GM18498 (cell line): ENCODE measurements around the gene SVIL.
A peak's percentile ranks its signal among the peaks of the same experiment; 100 is the strongest.
"Not testable (repeated sequence)": the region's sequence is repeated elsewhere in the genome, so short reads cannot be mapped to it uniquely, and the experiment has no call there.

ENCODE experiments used
- ATAC-seq: cut with Tn5 transposase; IDR thresholded peaks from one replicate; pipeline ENCODE4 v1.9.1; 2021; ENCODE audit warnings: mild to moderate bottlenecking, moderate library complexity; ENCODE audit not compliant: unreplicated experiment

The SVIL gene

GRCh38 chr10:29492774-29493173, 142.0 kb downstream of the SVIL start:
- ATAC-seq, result no peak

DNA sequence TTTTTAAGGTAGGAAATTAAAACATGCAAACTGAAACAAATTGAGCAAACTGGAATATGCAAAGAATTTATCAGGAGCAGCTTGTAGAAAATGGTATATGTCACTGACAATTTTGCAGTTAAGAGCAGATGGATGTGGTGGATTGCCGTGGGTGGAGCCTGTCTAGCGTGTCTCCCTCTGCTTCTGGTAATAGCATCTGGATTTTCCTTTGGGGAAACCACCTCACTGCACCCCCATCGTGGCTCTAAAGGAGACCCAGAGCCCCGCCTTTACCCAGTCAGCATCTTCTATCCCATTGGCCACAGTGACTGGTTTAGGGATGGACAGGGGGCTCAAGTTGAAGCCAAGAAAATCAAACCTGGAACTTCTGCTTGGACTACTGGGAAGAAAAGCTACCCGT, 142.9 kb downstream of the SVIL start:
- no peak for ATAC-seq

DNA sequence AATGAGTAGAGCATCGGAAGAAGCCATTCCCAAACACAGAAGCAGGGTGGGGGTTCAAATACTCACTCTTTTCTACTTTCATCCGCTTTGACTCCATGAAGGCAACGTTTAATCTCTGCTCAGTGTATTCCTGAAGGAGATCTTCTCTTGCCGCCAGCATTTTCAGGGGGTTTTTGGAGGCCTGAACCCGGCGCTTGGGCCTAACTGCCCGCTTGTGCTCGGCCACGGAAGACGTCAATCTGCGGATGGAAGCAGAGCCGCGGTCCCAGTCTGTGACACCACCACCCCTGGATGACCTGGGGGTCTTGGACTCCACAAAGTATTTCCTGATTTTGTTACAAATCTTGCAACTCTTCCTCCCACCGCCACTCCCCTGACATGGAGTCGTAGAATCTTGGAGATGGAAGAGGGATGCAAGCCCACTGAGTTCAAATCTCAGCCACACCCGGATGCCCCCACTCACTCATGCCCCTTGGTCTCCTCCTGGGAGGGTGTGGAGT, 143.9 kb downstream of the SVIL start:
- ATAC-seq, result not testable (repeated sequence)

GRCh38 chr10:29488471-29488870, 146.3 kb downstream of the SVIL start:
- ATAC-seq, result not testable (repeated sequence)

DNA sequence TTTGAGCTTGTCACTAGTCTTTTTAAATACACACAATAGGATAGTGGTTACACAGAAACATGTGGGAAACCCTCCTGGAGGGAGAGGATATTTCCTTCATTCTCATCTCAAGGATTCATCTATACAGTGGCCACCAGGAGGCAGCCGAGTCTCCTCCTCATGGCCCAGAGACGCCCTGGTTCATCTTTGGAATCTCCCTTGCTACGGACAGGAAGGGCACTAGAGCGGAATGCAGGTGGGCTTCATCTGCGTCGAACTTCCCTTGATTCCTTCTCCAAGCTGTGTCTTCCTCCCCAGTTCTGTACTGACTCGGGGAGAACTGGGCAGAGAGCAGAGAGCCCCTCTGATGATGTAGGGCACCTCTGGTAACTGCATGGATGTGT, 146.9 kb downstream of the SVIL start:
- ATAC-seq, result not testable (repeated sequence)

DNA sequence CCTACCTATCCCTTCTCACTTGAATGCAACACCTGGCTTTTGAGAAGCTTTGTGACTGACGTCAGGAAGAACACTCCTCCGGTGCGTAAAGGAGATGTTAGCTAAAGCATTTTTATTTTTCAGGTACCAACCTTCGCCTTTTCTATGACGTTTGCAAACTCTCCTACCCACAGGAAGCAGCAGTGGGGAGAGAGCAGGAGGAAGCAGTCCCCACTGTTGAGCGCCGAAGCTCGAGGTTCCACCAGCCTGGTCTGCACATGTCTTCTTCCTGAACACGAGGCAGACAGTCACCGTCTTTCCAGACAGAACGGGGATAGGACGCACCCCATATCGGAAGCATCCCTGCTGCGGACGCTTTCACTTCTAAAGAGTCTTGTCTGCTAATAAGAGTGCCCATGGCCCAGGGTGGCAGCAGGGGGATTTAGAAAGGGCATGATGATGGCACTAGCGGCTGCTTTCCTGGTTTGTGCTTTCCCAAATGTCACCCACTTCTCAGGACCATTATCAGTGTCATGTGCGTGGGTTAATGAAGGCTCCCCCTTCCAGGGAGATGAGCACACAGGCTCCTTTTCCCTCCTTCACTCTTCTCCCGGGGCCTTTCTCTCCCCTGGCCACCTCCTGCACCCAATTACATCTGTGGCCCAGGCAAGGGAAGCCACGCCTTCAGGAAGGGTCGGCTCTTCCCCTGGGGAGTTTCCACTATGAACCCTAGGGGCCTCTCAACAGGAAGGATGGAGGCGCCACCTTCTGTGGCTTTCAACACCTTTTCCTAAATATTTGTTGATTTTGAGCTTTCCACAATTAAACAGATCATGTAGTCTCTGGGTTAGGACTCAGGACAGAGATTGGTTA, 147.5 kb downstream of the SVIL start:
- ATAC-seq, result not testable (repeated sequence)

DNA sequence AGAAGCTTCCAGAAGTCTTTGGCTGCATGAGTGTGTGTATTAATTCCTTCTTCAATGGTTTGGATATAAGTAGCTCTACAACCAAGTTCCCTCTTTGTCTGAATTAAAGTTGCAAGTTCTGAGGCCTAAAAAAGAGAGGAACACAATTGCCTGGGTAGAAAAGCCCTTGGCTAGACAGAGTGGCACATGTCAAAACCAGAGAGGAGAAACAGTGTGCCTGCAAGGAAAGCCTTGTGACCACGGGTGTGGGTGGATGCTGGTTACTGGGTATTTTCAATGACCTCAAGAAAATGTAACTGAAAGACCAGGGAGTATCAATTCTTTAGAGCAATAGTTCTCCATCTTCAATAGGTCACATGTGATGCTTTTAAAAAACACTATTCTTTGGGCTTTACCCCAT, 148.3 kb downstream of the SVIL start:
- ATAC-seq, result peak; percentile 72

GRCh38 chr10:29484677-29485076, 150.1 kb downstream of the SVIL start:
- not testable (repeated sequence) for ATAC-seq

DNA sequence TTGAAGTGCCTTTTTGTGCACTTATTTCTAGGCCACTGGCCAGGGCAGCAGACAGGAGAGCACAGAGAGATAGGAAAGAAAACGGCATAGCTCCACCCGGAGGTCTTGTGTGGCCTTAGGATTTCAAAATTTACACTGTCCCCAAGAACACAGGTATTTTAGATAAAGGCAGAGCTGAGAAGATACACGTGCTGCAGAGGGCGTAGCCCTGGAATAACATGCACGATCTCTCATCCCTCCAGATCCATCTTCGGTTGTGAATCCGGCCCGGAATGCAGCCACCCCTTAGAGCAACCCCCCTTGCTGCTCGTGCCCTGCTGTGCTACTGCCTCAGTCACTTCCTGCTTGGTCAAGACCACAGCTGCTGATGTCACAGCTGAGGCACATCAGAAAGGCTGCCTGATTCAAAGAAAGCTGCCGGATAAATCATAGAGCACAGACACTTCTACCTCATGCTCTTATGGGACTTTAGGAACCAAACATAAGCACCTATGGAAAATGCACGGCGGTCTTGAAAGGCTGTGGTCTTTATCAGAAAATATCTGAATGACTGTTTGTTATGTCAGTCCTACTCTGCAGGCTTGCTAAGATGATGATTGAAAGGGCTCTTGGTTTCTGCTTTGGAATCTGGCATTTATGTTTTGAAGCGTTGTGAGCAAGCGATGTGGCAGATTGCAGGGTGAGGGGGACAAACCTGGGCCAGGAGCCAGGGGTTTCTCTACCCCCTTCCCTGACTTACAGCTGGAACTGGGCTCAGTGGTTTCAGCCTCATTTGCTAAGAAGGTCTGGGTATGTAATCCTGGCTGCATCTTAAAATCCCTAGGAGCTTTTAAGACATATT, 152.0 kb downstream of the SVIL start:
- peak; percentile 58 for ATAC-seq

DNA sequence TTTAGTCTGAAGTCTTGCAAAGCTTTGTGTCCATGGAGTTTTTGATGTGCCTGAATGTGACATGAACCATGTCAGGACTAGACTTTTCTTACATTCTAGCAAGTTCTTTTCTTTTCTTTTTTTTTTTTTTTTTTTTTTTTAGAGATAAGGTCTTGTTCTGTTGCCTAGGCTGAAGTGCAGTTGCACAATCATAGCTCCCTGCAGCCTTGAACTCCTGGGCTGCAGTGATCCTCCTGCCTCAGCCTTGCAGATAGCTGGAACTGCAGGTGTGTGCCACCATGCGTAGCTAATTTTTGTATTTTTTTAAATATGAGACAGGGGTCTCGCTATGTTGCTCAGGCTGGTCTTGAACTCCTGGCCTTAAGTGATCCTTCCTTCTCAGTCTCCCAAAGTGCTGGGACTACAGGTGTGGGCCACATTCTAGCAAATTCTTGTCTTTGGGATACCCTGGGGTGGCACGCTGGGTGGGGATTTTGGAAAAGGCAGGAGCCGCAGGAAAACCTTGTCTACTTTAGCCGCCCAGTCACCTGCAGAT, 152.8 kb downstream of the SVIL start:
- ATAC-seq, result no peak

- ATAC-seq, result no peak
Observed at GRCh38 chr10:29479981-29480954, 154.5 kb downstream of the SVIL start.

- ATAC-seq, result no peak
Observed at GRCh38 chr10:29479081-29479925, 155.5 kb downstream of the SVIL start.

- no peak for ATAC-seq
Observed at GRCh38 chr10:29473406-29474100, 161.2 kb downstream of the SVIL start.

- no peak for ATAC-seq
Observed at GRCh38 chr10:29473087-29473356, 161.7 kb downstream of the SVIL start.

DNA sequence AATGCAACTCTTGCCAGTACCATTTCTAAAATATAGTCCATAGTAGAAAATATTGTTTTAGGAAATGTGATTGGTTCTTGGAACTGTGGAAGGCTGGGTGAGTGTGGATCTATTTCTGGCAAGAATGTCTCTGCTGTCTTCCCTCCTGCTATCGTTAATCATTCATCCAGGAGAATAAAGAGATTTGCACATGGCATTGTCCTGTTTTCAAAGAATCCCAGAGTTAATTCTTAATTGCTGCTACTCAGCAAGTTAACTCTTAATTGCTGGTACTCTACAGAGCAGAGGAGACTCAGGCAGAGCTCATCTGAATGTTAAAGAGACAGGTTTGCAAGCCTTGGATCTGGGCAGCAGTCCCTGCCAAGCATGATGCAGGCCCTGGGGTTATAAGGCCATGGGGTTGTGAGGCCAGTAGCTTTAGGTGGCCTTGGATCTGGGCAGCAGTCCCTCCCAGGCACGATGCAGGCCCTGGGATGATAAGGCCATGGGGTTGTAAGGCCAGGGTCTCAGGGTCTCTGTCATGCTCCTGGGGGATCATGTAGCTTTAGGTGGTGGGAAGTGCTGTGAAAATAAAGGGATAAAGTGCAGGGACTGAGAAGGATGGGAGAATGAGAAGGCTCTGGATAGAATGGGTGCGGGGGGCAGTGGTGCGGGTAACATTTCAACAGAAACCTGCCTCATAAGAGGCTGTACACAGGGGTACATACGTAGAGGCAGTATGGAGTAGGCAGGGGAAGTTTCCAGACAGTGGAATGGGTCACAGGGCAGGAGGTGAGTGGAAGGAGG, 162.3 kb downstream of the SVIL start:
- ATAC-seq, result no peak

DNA sequence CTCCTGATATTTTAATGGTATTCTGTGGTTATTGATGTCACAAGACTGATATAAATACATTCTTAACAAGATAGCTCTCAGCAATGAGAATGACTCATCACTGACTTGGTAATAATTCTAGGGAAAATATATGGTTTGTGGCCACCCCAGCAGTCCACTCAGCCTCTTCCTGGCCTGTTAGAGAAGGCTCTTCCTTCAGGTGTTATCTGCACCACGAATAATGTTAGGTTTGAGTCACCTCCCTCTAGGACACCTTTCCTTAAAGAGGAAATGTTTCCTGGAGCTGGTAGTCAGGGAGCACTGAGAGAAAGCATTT, 163.3 kb downstream of the SVIL start:
- no peak for ATAC-seq

GRCh38 chr10:29470843-29471543, 163.8 kb downstream of the SVIL start:
- no peak for ATAC-seq

GRCh38 chr10:29470355-29470705, 164.4 kb downstream of the SVIL start:
- no peak for ATAC-seq
